MCF 10A (cell line): ENCODE measurements around the gene CBX4. TPM values are rescaled to one million over a fixed set of nuclear protein-coding genes. Genes with fewer than 3 reads are reported as not detected.

Source experiments
- BruUV-seq: library from RNA; stranded (reverse); fragments of 400-500 nt; replicated peaks from 2 replicates; lab custom pipeline; 2021; lab: Mats Ljungman, UMichigan
- CTCF ChIA-PET: fragments of 300-600 bp; sonication (Branson Sonifier 250); formaldehyde crosslinking; extraction: SDS; loops from one replicate; lab custom pipeline; 2021; ENCODE audit warnings: antibody characterized with exemption, inconsistent platforms; lab: Yijun Ruan, JAX
- POLR2A ChIA-PET: fragments of 300-600, 350-650 bp; sonication (Branson Sonifier 250); formaldehyde crosslinking; extraction: SDS; loops from one replicate; lab custom pipeline; 2020; ENCODE audit warnings: antibody characterized with exemption, inconsistent platforms; lab: Yijun Ruan, JAX
- DNase-seq: peaks from one replicate; pipeline ENCODE4 v3.0.0-alpha.2; 2018; ENCODE audit not compliant: unreplicated experiment
- H3K27ac Mint-ChIP-seq: one replicate; pipeline ENCODE4 v1.8.0; 2022; ENCODE audit warnings: mild to moderate bottlenecking, low read depth, mixed read lengths; ENCODE audit not compliant: unreplicated experiment
- H3K27me3 Mint-ChIP-seq: one replicate; pipeline ENCODE4 v1.8.0; 2022; ENCODE audit warnings: mixed read lengths; ENCODE audit not compliant: insufficient read depth, unreplicated experiment
- H3K36me3 Mint-ChIP-seq: one replicate; pipeline ENCODE4 v1.8.0; 2022; ENCODE audit warnings: mild to moderate bottlenecking, moderate library complexity, mixed read lengths; ENCODE audit not compliant: insufficient read depth, unreplicated experiment
- H3K4me1 Mint-ChIP-seq: one replicate; pipeline ENCODE4 v1.8.0; 2022; ENCODE audit warnings: mixed read lengths; ENCODE audit not compliant: insufficient read depth, unreplicated experiment
- H3K4me3 Mint-ChIP-seq: one replicate; pipeline ENCODE4 v1.8.0; 2022; ENCODE audit warnings: mild to moderate bottlenecking, moderate library complexity, mixed read lengths; ENCODE audit not compliant: unreplicated experiment
- H3K9me3 Mint-ChIP-seq: one replicate; pipeline ENCODE4 v1.8.0; 2022; ENCODE audit warnings: mixed read lengths; ENCODE audit not compliant: unreplicated experiment
- intact Hi-C: fragments of 100-400 bp; cut with micrococcal nuclease; formaldehyde crosslinking; loops from 2 replicates; pipeline ENCODE4 v1.14.1; 2022
- total RNA-seq: library from RNA; stranded (reverse); gene quantifications from 2 replicates; pipeline ENCODE4 v1.2.3, GENCODE V29; 2022
- TF ChIP-seq, protein P1 (sequence below): fragments of 200-600 bp; IDR thresholded peaks from one replicate; pipeline ENCODE4 v1.8.0; 2022; ENCODE audit warnings: antibody characterized with exemption, mild to moderate bottlenecking; ENCODE audit not compliant: unreplicated experiment

CBX4 gene
- total RNA-seq, 1 experiment from 2014 or later = 89.7 TPM

DNA sequence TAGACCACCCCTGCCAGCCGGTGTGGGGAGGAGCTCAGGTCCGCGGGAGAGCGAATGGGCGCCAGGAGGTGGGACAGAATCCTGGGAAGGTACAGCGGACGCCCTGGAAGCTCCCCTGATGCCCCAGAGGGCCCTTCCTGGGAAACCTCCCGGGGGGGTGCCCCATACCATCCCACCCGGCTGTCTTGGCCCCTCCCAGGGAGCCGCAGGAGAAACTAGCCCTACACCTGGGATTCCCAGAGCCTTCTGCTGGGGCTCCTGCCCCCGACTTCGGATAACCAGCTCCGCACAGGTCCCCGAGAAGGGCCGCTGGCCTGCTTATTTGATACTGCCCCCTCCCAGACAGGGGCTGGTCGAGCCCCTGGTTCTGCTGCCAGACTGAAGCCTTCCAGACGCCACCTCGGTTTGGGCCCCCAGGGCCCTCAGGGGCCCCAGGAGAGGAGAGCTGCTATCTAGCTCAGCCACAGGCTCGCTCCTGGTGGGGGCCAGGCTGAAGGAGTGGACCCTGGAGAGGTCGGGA is 3.0 kb upstream of the CBX4 start:
- ChIA-PET CTCF (interaction anchor here (0.6 to 1.5 kb wide), 4 partner anchors 33 to 1049 kb away, joined by 3 to 5 read pairs (median 4); no protein-coding TSS in a partner anchor), POLR2A (interaction anchor here (0.6 to 4.0 kb wide), 3 partner anchors 8 to 816 kb away, joined by 3 to 46 read pairs (median 4); no protein-coding TSS in a partner anchor)
- TF ChIP-seq, protein P1, sequence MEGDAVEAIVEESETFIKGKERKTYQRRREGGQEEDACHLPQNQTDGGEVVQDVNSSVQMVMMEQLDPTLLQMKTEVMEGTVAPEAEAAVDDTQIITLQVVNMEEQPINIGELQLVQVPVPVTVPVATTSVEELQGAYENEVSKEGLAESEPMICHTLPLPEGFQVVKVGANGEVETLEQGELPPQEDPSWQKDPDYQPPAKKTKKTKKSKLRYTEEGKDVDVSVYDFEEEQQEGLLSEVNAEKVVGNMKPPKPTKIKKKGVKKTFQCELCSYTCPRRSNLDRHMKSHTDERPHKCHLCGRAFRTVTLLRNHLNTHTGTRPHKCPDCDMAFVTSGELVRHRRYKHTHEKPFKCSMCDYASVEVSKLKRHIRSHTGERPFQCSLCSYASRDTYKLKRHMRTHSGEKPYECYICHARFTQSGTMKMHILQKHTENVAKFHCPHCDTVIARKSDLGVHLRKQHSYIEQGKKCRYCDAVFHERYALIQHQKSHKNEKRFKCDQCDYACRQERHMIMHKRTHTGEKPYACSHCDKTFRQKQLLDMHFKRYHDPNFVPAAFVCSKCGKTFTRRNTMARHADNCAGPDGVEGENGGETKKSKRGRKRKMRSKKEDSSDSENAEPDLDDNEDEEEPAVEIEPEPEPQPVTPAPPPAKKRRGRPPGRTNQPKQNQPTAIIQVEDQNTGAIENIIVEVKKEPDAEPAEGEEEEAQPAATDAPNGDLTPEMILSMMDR = no peak
- H3K9me3 Mint-ChIP-seq = no peaks in the 10 kb centered on the region
- peaks cover 11% of the 10 kb centered on the region for H3K27me3 Mint-ChIP-seq
- no peaks in the 10 kb centered on the region for H3K4me1 Mint-ChIP-seq
- peaks cover 7% of the 10 kb centered on the region for H3K36me3 Mint-ChIP-seq
- DNase-seq = no peak
- intact Hi-C loops = no loop called here
- no peak overlapping the region for H3K27ac Mint-ChIP-seq
- no TSS peak for BruUV-seq
- no peak overlapping the region for H3K4me3 Mint-ChIP-seq

DNA sequence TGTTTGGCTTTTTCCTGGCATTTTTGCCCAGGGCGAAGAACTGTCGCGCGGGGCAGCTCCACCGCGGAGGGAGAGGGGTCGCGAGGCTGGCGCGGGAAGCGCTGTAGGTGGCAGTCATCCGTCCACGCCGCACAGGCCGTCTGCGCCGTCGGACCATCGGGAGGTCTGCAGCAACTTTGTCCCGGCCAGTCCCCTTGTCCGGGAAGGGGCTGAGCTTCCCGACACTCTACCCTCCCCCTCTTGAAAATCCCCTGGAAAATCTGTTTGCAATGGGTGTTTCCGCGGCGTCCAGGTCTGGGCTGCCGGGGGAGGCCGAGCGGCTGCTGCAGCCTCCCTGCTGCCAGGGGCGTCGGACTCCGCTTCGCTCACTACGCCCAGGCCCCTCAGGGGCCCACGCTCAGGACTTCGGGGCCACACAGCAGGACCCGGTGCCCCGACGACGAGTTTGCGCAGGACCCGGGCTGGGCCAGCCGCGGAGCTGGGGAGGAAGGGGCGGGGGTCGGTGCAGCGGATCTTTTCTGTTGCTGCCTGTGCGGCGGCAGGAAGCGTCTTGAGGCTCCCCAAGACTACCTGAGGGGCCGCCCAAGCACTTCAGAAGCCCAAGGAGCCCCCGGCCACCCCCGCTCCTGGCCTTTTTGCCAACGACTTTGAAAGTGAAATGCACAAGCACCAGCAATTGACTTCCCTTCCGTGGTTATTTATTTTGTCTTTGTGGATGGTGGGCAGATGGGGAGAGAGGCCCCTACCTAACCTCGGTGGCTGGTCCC is 2.3 kb upstream of the CBX4 start:
- Mint-ChIP-seq H3K27me3 (peaks cover 11% of the 10 kb centered on the region), H3K4me3 (no peak overlapping the region), H3K36me3 (peaks cover 12% of the 10 kb centered on the region), H3K27ac (no peak overlapping the region), H3K4me1 (peaks cover 4% of the 10 kb centered on the region), H3K9me3 (no peaks in the 10 kb centered on the region)
- TF ChIP-seq, protein P1 = no peak
- DNase-seq = no peak
- ChIA-PET POLR2A (interaction anchor here (0.6 to 4.0 kb wide), 4 partner anchors 9 to 97 kb away, joined by 3 to 46 read pairs (median 3); partner anchors contain the start of gene CBX8), CTCF (interaction anchor here (0.6 to 1.5 kb wide), 6 partner anchors 33 to 1050 kb away, joined by 3 to 5 read pairs (median 4); no protein-coding TSS in a partner anchor)
- intact Hi-C loops = no loop called here
- no TSS peak for BruUV-seq

DNA sequence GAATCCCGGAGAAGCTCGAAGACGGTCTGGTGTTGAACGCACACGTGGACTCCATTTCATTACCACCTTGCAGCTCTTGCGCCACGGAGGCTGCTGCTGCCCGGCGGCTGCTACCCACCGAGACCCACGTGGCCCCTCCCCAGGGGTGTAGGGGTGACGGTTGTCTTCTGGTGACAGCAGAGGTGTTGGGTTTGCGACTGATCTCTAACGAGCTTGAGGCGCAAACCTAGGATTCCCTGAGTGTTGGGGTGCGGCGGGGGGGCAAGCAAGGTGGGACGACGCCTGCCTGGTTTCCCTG is 1.7 kb upstream of the CBX4 start:
- no peak for DNase-seq
- H3K27ac Mint-ChIP-seq = no peak overlapping the region
- no TSS peak for BruUV-seq
- ChIA-PET POLR2A (interaction anchor here (0.6 to 4.0 kb wide), 3 partner anchors 9 to 96 kb away, joined by 3 to 46 read pairs (median 3); partner anchors contain the start of gene CBX8), CTCF (interaction anchor here (0.9 to 1.5 kb wide), 5 partner anchors 34 to 153 kb away, joined by 3 to 6 read pairs (median 5); no protein-coding TSS in a partner anchor)
- no peaks in the 10 kb centered on the region for H3K9me3 Mint-ChIP-seq
- peaks cover 5% of the 10 kb centered on the region for H3K4me1 Mint-ChIP-seq
- H3K36me3 Mint-ChIP-seq = peaks cover 18% of the 10 kb centered on the region
- intact Hi-C loops = no loop called here
- TF ChIP-seq, protein P1 = no peak
- peaks cover 11% of the 10 kb centered on the region for H3K27me3 Mint-ChIP-seq
- no peak overlapping the region for H3K4me3 Mint-ChIP-seq

DNA sequence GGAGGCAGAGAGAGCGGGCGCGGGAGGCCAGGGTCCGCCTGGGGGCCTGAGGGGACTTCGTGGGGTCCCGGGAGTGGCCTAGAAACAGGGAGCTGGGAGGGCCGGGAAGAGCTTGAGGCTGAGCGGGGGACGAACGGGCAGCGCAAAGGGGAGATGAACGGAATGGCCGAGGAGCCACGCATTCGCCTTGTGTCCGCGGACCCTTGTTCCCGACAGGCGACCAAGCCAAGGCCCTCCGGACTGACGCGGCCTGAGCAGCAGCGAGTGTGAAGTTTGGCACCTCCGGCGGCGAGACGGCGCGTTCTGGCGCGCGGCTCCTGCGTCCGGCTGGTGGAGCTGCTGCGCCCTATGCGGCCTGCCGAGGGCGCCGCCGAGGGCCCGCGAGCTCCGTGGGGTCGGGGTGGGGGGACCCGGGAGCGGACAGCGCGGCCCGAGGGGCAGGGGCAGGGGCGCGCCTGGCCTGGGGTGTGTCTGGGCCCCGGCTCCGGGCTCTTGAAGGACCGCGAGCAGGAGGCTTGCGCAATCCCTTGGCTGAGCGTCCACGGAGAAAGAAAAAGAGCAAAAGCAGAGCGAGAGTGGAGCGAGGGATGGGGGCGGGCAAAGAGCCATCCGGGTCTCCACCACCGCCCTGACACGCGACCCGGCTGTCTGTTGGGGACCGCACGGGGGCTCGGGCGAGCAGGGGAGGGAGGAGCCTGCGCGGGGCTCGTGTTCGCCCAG is 1.2 kb upstream of the CBX4 start:
- ChIA-PET POLR2A (interaction anchor here (0.6 to 4.0 kb wide), 9 partner anchors 10 to 107 kb away, joined by 3 to 46 read pairs (median 5); partner anchors contain the start of gene CBX8), CTCF (interaction anchor here (0.8 to 1.7 kb wide), 11 partner anchors 8 to 964 kb away, joined by 3 to 6 read pairs (median 5); no protein-coding TSS in a partner anchor)
- TF ChIP-seq, protein P1 = peak; percentile 29
- H3K27me3 Mint-ChIP-seq = peaks cover 11% of the 10 kb centered on the region
- DNase-seq = peak; percentile 36
- no peaks in the 10 kb centered on the region for H3K9me3 Mint-ChIP-seq
- peak overlapping the region; percentile 90 for H3K4me3 Mint-ChIP-seq
- no TSS peak for BruUV-seq
- H3K27ac Mint-ChIP-seq = peak overlapping the region; percentile 70
- peaks cover 23% of the 10 kb centered on the region for H3K36me3 Mint-ChIP-seq
- intact Hi-C loops = no loop called here
- peaks cover 5% of the 10 kb centered on the region for H3K4me1 Mint-ChIP-seq
